Astrocyte (in vitro differentiated cells and primary cell): ENCODE results near the gene DDIT4. TPM values are rescaled to one million over a fixed set of nuclear protein-coding genes. Genes with fewer than 3 reads are reported as not detected.

Experiments
- DNase-seq: peaks from one replicate; pipeline ENCODE4 v3.0.0-alpha.2; 2010; ENCODE audit warnings: low read depth
- FAIRE-seq: peaks from 2 replicates; lab custom pipeline; 2011; peaks lifted over from hg19 to GRCh38; lab: Jason Lieb, UNC
- H2AFZ ChIP-seq: 2 replicates; pipeline ENCODE4 v1.6.0; 2012; ENCODE audit warnings: low read depth, low read length, inconsistent platforms
- H3K27ac ChIP-seq: 2 replicates; pipeline ENCODE4 v1.5.1; 2011; ENCODE audit warnings: low read depth, low read length, inconsistent platforms
- H3K27me3 ChIP-seq: 2 replicates; pipeline ENCODE4 v1.6.0; 2011; ENCODE audit warnings: low read length, inconsistent platforms; ENCODE audit not compliant: insufficient read depth
- H3K36me3 ChIP-seq: 2 replicates; pipeline ENCODE4 v1.5.1; 2011; ENCODE audit warnings: low read length, inconsistent platforms; ENCODE audit not compliant: insufficient read depth
- H3K4me1 ChIP-seq: 2 replicates; pipeline ENCODE4 v1.5.1; 2011; ENCODE audit warnings: low read length, inconsistent platforms; ENCODE audit not compliant: insufficient read depth
- H3K4me2 ChIP-seq: 2 replicates; pipeline ENCODE4 v1.6.0; 2012; ENCODE audit warnings: low read length, inconsistent platforms
- H3K4me3 ChIP-seq: 2 replicates; pipeline ENCODE4 v1.5.1; 2011; ENCODE audit warnings: low read depth, mild to moderate bottlenecking, low read length, inconsistent platforms; ENCODE audit not compliant: insufficient read depth
- H3K79me2 ChIP-seq: 2 replicates; pipeline ENCODE4 v1.6.0; 2012; ENCODE audit warnings: mild to moderate bottlenecking, low read length, inconsistent platforms; ENCODE audit not compliant: insufficient read depth
- H3K9ac ChIP-seq: 2 replicates; pipeline ENCODE4 v1.6.0; 2012; ENCODE audit warnings: mild to moderate bottlenecking, low read length, inconsistent platforms
- H3K9me3 ChIP-seq: 2 replicates; pipeline ENCODE4 v1.5.1; 2012; ENCODE audit warnings: low read depth, mild to moderate bottlenecking, low read length, inconsistent platforms; ENCODE audit not compliant: insufficient read depth
- H4K20me1 ChIP-seq: 2 replicates; pipeline ENCODE4 v1.6.0; 2012; ENCODE audit warnings: low read length, inconsistent platforms; ENCODE audit not compliant: insufficient read depth
- H3K27ac Mint-ChIP-seq: one replicate; pipeline ENCODE4 v1.8.0; 2021; ENCODE audit warnings: mild to moderate bottlenecking, mixed read lengths; ENCODE audit not compliant: unreplicated experiment
- H3K27me3 Mint-ChIP-seq: one replicate; pipeline ENCODE4 v1.8.0; 2021; ENCODE audit warnings: low read depth, mixed read lengths; ENCODE audit not compliant: unreplicated experiment
- H3K36me3 Mint-ChIP-seq: one replicate; pipeline ENCODE4 v1.8.0; 2021; ENCODE audit warnings: low read depth, mixed read lengths; ENCODE audit not compliant: unreplicated experiment
- H3K4me1 Mint-ChIP-seq: one replicate; pipeline ENCODE4 v1.8.0; 2021; ENCODE audit warnings: low read depth, mixed read lengths; ENCODE audit not compliant: unreplicated experiment
- H3K4me3 Mint-ChIP-seq: one replicate; pipeline ENCODE4 v1.8.0; 2021; ENCODE audit warnings: mild to moderate bottlenecking, moderate library complexity, mixed read lengths; ENCODE audit not compliant: unreplicated experiment
- H3K9me3 Mint-ChIP-seq: one replicate; pipeline ENCODE4 v1.8.0; 2021; ENCODE audit warnings: mild to moderate bottlenecking, mixed read lengths; ENCODE audit not compliant: unreplicated experiment
- EZH2 ChIP-seq: IDR thresholded peaks from 2 replicates; pipeline ENCODE4 v1.6.1; 2012; ENCODE audit warnings: mild to moderate bottlenecking, low read length, inconsistent platforms; ENCODE audit not compliant: insufficient read depth
- total RNA-seq: library from RNA; stranded (reverse); gene quantifications from 2 replicates; pipeline ENCODE4 v1.2.1, GENCODE V29; 2021
- TF ChIP-seq, protein P1 (sequence below): IDR thresholded peaks from 2 replicates; pipeline ENCODE4 v1.5.1; 2011; ENCODE audit warnings: low read depth, mild to moderate bottlenecking, inconsistent platforms, low read length, moderate library complexity; ENCODE audit not compliant: insufficient read depth

Gene DDIT4
- total RNA-seq, 1 donor from 2014 or later = 244 TPM

- no peak overlapping the region for H3K27ac ChIP-seq
- no peaks in the 10 kb centered on the region for H4K20me1 ChIP-seq
- no peaks in the 10 kb centered on the region for H3K79me2 ChIP-seq
- H3K4me3 ChIP-seq = no peak overlapping the region
- Mint-ChIP-seq H3K9me3 (no peaks in the 10 kb centered on the region), H3K4me3 (no peak overlapping the region), H3K27ac (no peak overlapping the region), H3K4me1 (peaks cover 24% of the 10 kb centered on the region), H3K27me3 (no peaks in the 10 kb centered on the region), H3K36me3 (no peaks in the 10 kb centered on the region)
- no peak for FAIRE-seq
- no peak overlapping the region for H3K4me2 ChIP-seq
- TF ChIP-seq, protein P1, sequence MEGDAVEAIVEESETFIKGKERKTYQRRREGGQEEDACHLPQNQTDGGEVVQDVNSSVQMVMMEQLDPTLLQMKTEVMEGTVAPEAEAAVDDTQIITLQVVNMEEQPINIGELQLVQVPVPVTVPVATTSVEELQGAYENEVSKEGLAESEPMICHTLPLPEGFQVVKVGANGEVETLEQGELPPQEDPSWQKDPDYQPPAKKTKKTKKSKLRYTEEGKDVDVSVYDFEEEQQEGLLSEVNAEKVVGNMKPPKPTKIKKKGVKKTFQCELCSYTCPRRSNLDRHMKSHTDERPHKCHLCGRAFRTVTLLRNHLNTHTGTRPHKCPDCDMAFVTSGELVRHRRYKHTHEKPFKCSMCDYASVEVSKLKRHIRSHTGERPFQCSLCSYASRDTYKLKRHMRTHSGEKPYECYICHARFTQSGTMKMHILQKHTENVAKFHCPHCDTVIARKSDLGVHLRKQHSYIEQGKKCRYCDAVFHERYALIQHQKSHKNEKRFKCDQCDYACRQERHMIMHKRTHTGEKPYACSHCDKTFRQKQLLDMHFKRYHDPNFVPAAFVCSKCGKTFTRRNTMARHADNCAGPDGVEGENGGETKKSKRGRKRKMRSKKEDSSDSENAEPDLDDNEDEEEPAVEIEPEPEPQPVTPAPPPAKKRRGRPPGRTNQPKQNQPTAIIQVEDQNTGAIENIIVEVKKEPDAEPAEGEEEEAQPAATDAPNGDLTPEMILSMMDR = no peak
- no peak for TF ChIP-seq EZH2
- H2AFZ ChIP-seq = no peak overlapping the region
- no peaks in the 10 kb centered on the region for H3K9me3 ChIP-seq
- H3K36me3 ChIP-seq = no peaks in the 10 kb centered on the region
- no peak overlapping the region for H3K9ac ChIP-seq
- DNase-seq = no peak
- peaks cover 10% of the 10 kb centered on the region for H3K4me1 ChIP-seq
- H3K27me3 ChIP-seq = no peaks in the 10 kb centered on the region
Observed at GRCh38 chr10:72241691-72242252, 32.0 kb upstream of the DDIT4 start.

DNA sequence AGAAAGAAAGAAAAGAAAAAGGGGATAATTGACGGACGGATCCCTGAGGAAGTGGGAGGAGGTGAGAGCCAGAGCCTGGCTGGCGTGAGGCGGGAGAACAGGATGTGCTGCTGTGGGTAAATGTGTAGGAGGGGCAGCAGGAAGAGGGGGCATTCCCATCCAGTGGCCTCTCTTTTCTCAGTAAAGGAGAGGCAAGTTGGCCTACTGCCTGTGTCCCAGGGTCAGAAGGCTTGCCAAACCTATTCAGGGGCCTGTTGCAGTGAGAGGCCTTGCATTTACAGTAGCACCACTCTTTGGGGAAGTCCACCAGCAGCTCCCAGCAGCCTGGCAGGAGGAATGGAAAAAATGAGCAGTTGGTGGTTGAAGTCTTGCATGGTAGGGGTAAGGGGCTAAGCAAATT, 31.0 kb upstream of the DDIT4 start:
- no peak overlapping the region for H3K9ac ChIP-seq
- no peaks in the 10 kb centered on the region for H3K79me2 ChIP-seq
- Mint-ChIP-seq H3K9me3 (no peaks in the 10 kb centered on the region), H3K27ac (peak overlapping the region; percentile 66), H3K4me3 (no peak overlapping the region), H3K4me1 (peaks cover 24% of the 10 kb centered on the region), H3K27me3 (no peaks in the 10 kb centered on the region), H3K36me3 (no peaks in the 10 kb centered on the region)
- no peaks in the 10 kb centered on the region for H3K36me3 ChIP-seq
- no peak overlapping the region for H3K4me3 ChIP-seq
- no peaks in the 10 kb centered on the region for H3K9me3 ChIP-seq
- H2AFZ ChIP-seq = peak overlapping the region; percentile 56
- no peak for FAIRE-seq
- H3K27me3 ChIP-seq = no peaks in the 10 kb centered on the region
- peaks cover 10% of the 10 kb centered on the region for H3K4me1 ChIP-seq
- no peak overlapping the region for H3K4me2 ChIP-seq
- no peaks in the 10 kb centered on the region for H4K20me1 ChIP-seq
- H3K27ac ChIP-seq = no peak overlapping the region
- peak; percentile 64 for DNase-seq
- TF ChIP-seq EZH2 = no peak
- TF ChIP-seq, protein P1 = no peak

DNA sequence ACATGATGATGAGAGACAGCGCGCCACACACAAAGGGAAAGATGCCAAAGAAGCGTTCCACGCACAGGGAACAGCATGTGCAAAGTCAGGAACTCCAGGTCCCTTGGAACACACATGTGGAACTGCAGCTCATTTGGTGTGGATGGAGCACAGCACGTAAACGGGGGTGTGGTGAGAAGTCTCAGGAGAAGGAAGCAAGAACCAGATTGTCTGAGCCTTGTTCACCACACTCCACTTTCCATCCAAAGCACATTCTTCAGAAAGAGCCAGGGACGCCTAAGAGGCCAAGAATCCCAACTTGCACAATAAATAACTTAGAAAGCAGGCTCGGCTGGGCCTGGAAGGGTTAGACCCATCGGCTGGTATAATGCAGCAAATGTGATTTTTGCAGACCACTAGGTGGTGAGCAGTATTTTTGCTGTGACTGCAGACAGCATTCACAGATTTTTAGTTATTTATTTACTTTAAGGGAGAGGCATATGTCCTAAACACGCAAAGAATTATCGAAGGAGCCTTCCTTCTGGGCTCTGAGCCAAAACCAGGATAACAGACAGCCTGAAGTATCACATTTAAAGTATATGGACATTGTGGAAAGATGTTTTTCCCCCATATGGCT, 29.8 kb upstream of the DDIT4 start:
- Histone ChIP-seq H3K9ac (no peak overlapping the region), H3K4me2 (no peak overlapping the region), H3K4me1 (peaks cover 14% of the 10 kb centered on the region), H2AFZ (no peak overlapping the region), H4K20me1 (no peaks in the 10 kb centered on the region), H3K9me3 (no peaks in the 10 kb centered on the region), H3K79me2 (no peaks in the 10 kb centered on the region), H3K27ac (no peak overlapping the region), H3K4me3 (no peak overlapping the region), H3K36me3 (no peaks in the 10 kb centered on the region), H3K27me3 (no peaks in the 10 kb centered on the region)
- Mint-ChIP-seq H3K9me3 (no peaks in the 10 kb centered on the region), H3K36me3 (no peaks in the 10 kb centered on the region), H3K4me1 (peaks cover 35% of the 10 kb centered on the region), H3K27me3 (no peaks in the 10 kb centered on the region), H3K4me3 (peak overlapping the region; percentile 4), H3K27ac (peak overlapping the region; percentile 41)
- DNase-seq = peak; percentile 70
- no peak for FAIRE-seq
- TF ChIP-seq, protein P1 = peak; percentile 14
- TF ChIP-seq EZH2 = no peak
